ENCODE measurements around the gene ACSS1.
"Not testable (repeated sequence)": the region's sequence is repeated elsewhere in the genome, so short reads cannot be mapped to it uniquely, and the experiment has no call there.

Gene ACSS1

GRCh38 chr20:25008388-25009217 is 49.3 kb downstream of the ACSS1 start:
- DNase-seq (ENCODE audit: low read depth, low spot score) = no peak
- no peaks in the 10 kb centered on the region for H3K9me3 ChIP-seq (ENCODE audit: insufficient read depth, low read length)
- H3K4me3 ChIP-seq (ENCODE audit: insufficient read length, low read depth) = no peak overlapping the region
- H3K4me1 ChIP-seq (ENCODE audit: insufficient read depth, insufficient read length) = no peaks in the 10 kb centered on the region
- H3K27me3 ChIP-seq (ENCODE audit: insufficient read depth, insufficient read length) = no peaks in the 10 kb centered on the region
- H3K36me3 ChIP-seq (ENCODE audit: insufficient read depth, insufficient read length, low read length) = no peaks in the 10 kb centered on the region
- TF ChIP-seq YY1 (IDR thresholded peaks at IDR 0.05; ENCODE audit: insufficient read depth, insufficient read length) (no peak), ZNF274 (IDR thresholded peaks at IDR 0.05; ENCODE audit: low read depth, low read length) (no peak), SUZ12 (IDR thresholded peaks at IDR 0.05; ENCODE audit: extremely low read depth, insufficient read depth, insufficient read length) (no peak)
- H3K9ac ChIP-seq (ENCODE audit: insufficient read length, low read depth) = no peak overlapping the region

DNA sequence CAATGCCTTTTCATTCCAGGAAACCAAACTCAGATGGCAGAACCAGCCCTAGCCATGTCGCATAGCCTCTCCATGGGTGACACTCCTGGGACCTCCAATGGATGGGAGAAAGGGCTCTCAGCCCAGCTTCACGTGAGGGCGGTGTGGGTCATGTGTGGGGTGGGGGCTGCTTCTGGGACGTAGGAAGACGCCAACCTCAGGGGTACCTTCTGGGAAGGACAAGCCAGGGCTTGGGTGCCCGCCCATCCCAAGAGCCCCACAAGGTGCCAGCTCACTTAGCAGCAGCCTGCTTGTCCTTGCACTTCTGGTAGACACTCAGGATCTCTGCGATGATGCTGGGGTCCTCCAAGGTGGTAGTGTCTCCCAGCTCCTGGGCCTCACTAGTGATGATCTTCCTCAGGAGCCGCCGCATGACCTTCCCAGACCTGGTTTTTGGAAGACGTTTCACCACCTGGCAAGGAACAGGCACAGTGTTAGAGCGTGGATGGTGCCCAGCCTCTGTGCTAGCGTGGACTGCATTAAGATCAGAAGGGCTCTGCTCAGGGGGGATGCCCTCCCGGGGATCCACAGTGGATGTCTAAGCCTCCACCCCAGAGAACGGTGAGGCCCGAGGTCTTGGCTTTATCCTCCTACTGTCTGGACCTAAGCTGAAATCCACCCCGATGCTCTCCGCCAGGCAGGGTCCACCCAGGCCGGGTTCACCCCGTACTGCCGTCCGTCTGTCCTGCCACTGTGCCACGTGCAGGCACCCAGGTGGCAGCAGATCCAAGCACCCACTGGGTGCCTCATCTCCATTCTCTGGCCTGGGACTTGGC is 50.2 kb downstream of the ACSS1 start:
- Histone ChIP-seq H3K9ac (ENCODE audit: insufficient read length, low read depth) (no peak overlapping the region), H3K36me3 (ENCODE audit: insufficient read depth, insufficient read length, low read length) (no peaks in the 10 kb centered on the region), H3K4me3 (ENCODE audit: insufficient read length, low read depth) (no peak overlapping the region), H3K4me1 (ENCODE audit: insufficient read depth, insufficient read length) (no peaks in the 10 kb centered on the region), H3K9me3 (ENCODE audit: insufficient read depth, low read length) (no peaks in the 10 kb centered on the region), H3K27me3 (ENCODE audit: insufficient read depth, insufficient read length) (no peaks in the 10 kb centered on the region)
- no peak for DNase-seq (ENCODE audit: low read depth, low spot score)
- no peak for TF ChIP-seq YY1 (IDR thresholded peaks at IDR 0.05; ENCODE audit: insufficient read depth, insufficient read length)
- no peak for TF ChIP-seq ZNF274 (IDR thresholded peaks at IDR 0.05; ENCODE audit: low read depth, low read length)
- no peak for TF ChIP-seq SUZ12 (IDR thresholded peaks at IDR 0.05; ENCODE audit: extremely low read depth, insufficient read depth, insufficient read length)

DNA sequence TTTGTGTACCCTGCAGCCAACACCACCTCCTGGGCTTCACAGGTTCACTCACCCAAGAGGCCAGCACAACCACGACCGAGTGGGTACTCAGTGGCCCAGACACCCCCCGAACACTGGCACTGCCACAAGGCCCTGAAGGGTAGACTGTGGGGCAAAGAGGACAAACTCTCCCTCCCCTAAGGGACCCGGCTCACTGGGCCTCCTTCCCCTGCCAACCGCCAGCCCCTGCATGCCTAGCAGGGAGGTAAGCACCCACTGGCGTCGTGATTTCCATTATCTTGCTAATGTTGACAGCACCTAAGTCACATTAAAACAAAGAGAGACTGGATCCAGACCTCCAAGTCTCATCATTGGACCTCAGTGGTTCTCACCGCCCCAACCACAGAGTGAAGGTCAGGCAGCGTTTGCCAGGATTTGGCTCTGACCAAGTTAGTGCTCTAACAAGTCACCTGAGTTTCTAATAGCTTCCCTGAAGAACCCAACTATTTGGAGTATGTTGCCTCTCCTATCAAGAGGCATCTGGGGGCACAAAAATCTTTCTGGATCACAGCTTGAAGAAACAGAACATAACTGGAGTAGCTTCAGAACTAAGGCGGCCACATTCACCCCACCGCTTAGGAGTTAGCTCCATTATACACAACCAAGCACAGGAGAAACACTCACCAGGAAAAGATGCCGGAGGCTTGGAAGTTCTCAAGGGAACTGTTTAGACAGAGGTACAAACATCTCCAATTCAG is 51.3 kb downstream of the ACSS1 start:
- DNase-seq (ENCODE audit: low read depth, low spot score) = no peak
- Histone ChIP-seq H3K27me3 (ENCODE audit: insufficient read depth, insufficient read length) (no peaks in the 10 kb centered on the region), H3K4me1 (ENCODE audit: insufficient read depth, insufficient read length) (no peaks in the 10 kb centered on the region), H3K9ac (ENCODE audit: insufficient read length, low read depth) (no peak overlapping the region), H3K9me3 (ENCODE audit: insufficient read depth, low read length) (no peaks in the 10 kb centered on the region), H3K36me3 (ENCODE audit: insufficient read depth, insufficient read length, low read length) (no peaks in the 10 kb centered on the region), H3K4me3 (ENCODE audit: insufficient read length, low read depth) (no peak overlapping the region)
- no peak for TF ChIP-seq SUZ12 (IDR thresholded peaks at IDR 0.05; ENCODE audit: extremely low read depth, insufficient read depth, insufficient read length)
- TF ChIP-seq YY1 (IDR thresholded peaks at IDR 0.05; ENCODE audit: insufficient read depth, insufficient read length) = no peak
- TF ChIP-seq ZNF274 (IDR thresholded peaks at IDR 0.05; ENCODE audit: low read depth, low read length) = no peak

DNA sequence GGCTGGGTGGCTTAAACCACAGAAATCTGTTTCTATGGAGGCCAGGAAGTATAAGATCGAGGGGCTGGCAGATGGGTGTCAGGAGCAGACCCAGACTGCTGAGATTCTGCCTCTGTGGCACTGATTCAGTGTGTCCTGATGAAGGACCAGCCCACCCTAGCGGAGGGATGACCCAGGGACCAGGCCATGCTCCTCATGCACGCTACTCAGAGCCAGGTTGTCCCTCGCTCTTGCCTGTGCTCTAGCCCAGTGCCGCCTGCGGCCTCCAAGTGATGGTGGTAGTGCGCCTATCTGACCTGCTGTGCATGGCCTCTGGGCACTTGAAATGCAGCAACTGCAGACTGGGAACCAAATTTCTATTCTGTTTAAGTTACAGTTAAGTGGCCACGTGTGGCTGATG is 52.3 kb downstream of the ACSS1 start:
- no peak overlapping the region for H3K9ac ChIP-seq (ENCODE audit: insufficient read length, low read depth)
- no peak for DNase-seq (ENCODE audit: low read depth, low spot score)
- H3K4me3 ChIP-seq (ENCODE audit: insufficient read length, low read depth) = no peak overlapping the region
- H3K27me3 ChIP-seq (ENCODE audit: insufficient read depth, insufficient read length) = no peaks in the 10 kb centered on the region
- TF ChIP-seq ZNF274 (IDR thresholded peaks at IDR 0.05; ENCODE audit: low read depth, low read length) = no peak
- no peak for TF ChIP-seq SUZ12 (IDR thresholded peaks at IDR 0.05; ENCODE audit: extremely low read depth, insufficient read depth, insufficient read length)
- TF ChIP-seq YY1 (IDR thresholded peaks at IDR 0.05; ENCODE audit: insufficient read depth, insufficient read length) = no peak
- H3K4me1 ChIP-seq (ENCODE audit: insufficient read depth, insufficient read length) = no peaks in the 10 kb centered on the region
- no peaks in the 10 kb centered on the region for H3K36me3 ChIP-seq (ENCODE audit: insufficient read depth, insufficient read length, low read length)
- no peaks in the 10 kb centered on the region for H3K9me3 ChIP-seq (ENCODE audit: insufficient read depth, low read length)

DNA sequence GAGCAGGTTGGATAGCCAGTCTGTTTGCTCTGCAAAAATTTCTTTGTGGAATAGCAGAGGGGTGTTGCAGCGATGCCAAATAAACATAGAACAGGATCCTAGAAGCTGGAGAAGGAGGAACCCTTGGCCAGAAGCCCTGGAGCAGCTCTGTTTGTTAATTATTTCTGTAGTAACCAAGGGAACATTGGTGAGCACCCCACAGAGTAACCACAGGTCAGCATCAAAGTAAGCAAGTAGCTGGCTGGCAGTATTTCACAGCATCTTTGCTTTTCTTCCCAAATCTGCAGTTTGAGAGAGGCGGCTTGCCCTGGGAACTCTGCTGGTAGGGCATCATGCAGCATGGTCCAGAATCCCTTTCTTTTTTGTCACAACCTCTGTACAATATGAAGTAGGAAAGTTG is 52.7 kb downstream of the ACSS1 start:
- Histone ChIP-seq H3K9ac (ENCODE audit: insufficient read length, low read depth) (no peak overlapping the region), H3K9me3 (ENCODE audit: insufficient read depth, low read length) (no peaks in the 10 kb centered on the region), H3K4me3 (ENCODE audit: insufficient read length, low read depth) (no peak overlapping the region), H3K4me1 (ENCODE audit: insufficient read depth, insufficient read length) (no peaks in the 10 kb centered on the region), H3K36me3 (ENCODE audit: insufficient read depth, insufficient read length, low read length) (no peaks in the 10 kb centered on the region), H3K27me3 (ENCODE audit: insufficient read depth, insufficient read length) (no peaks in the 10 kb centered on the region)
- no peak for TF ChIP-seq SUZ12 (IDR thresholded peaks at IDR 0.05; ENCODE audit: extremely low read depth, insufficient read depth, insufficient read length)
- TF ChIP-seq YY1 (IDR thresholded peaks at IDR 0.05; ENCODE audit: insufficient read depth, insufficient read length) = no peak
- no peak for DNase-seq (ENCODE audit: low read depth, low spot score)

- Histone ChIP-seq H3K4me1 (ENCODE audit: insufficient read depth, insufficient read length) (no peaks in the 10 kb centered on the region), H3K4me3 (ENCODE audit: insufficient read length, low read depth) (no peak overlapping the region), H3K9ac (ENCODE audit: insufficient read length, low read depth) (no peak overlapping the region), H3K9me3 (ENCODE audit: insufficient read depth, low read length) (no peaks in the 10 kb centered on the region), H3K27me3 (ENCODE audit: insufficient read depth, insufficient read length) (no peaks in the 10 kb centered on the region), H3K36me3 (ENCODE audit: insufficient read depth, insufficient read length, low read length) (no peaks in the 10 kb centered on the region)
- no peak for DNase-seq (ENCODE audit: low read depth, low spot score)
- TF ChIP-seq YY1 (IDR thresholded peaks at IDR 0.05; ENCODE audit: insufficient read depth, insufficient read length) = no peak
- TF ChIP-seq ZNF274 (IDR thresholded peaks at IDR 0.05; ENCODE audit: low read depth, low read length) = no peak
- TF ChIP-seq SUZ12 (IDR thresholded peaks at IDR 0.05; ENCODE audit: extremely low read depth, insufficient read depth, insufficient read length) = no peak
Observed at GRCh38 chr20:25003002-25003401, 54.9 kb downstream of the ACSS1 start.

DNA sequence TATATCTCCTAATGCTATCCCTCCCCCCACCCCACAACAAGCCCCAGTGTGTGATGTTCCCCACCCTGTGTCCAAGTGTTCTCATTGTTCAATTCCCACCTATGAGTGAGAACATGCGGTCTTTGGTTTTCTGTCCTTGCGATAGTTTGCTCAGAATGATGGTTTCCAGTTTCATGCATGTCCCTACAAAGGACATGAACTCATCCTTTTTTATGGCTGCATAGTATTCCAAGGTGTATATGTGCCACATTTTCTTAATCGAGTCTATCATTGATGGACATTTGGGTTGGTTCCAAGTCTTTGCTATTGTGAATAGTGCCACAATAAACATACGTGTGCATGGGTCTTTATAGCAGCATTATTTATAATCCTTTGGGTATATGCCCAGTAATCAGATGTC is 56.6 kb downstream of the ACSS1 start:
- not testable (repeated sequence) for H3K27me3 ChIP-seq (ENCODE audit: insufficient read depth, insufficient read length); H3K36me3 ChIP-seq (ENCODE audit: insufficient read depth, insufficient read length, low read length); H3K4me3 ChIP-seq (ENCODE audit: insufficient read length, low read depth); H3K4me1 ChIP-seq (ENCODE audit: insufficient read depth, insufficient read length); H3K9ac ChIP-seq (ENCODE audit: insufficient read length, low read depth); DNase-seq (ENCODE audit: low read depth, low spot score); H3K9me3 ChIP-seq (ENCODE audit: insufficient read depth, low read length)
